Stimulated activated CD8-positive, alpha-beta memory T cell treated with anti-CD3 and anti-CD28 coated beads, Interleukin-2, amount 100 ng/mL, for 48 hours (primary cell): ENCODE results near the gene AFTPH.

ENCODE experiments used
- DNase-seq, 2 donors: peaks; one replicate each; pipeline ENCODE4 v3.0.0-alpha.2; 2020; ENCODE audit warnings: low read depth in 2 of 2

Gene AFTPH, protein sequence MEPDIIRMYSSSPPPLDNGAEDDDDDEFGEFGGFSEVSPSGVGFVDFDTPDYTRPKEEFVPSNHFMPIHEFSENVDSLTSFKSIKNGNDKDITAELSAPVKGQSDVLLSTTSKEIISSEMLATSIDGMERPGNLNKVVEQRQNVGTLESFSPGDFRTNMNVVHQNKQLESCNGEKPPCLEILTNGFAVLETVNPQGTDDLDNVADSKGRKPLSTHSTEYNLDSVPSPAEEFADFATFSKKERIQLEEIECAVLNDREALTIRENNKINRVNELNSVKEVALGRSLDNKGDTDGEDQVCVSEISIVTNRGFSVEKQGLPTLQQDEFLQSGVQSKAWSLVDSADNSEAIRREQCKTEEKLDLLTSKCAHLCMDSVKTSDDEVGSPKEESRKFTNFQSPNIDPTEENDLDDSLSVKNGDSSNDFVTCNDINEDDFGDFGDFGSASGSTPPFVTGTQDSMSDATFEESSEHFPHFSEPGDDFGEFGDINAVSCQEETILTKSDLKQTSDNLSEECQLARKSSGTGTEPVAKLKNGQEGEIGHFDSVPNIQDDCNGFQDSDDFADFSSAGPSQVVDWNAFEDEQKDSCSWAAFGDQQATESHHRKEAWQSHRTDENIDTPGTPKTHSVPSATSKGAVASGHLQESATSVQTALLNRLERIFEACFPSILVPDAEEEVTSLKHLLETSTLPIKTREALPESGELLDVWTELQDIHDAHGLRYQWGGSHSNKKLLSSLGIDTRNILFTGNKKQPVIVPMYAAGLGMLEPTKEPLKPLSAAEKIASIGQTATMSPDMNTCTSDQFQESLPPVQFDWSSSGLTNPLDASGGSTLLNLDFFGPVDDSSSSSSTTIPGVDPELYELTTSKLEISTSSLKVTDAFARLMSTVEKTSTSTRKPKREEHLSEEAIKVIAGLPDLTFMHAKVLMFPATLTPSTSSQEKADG

DNA sequence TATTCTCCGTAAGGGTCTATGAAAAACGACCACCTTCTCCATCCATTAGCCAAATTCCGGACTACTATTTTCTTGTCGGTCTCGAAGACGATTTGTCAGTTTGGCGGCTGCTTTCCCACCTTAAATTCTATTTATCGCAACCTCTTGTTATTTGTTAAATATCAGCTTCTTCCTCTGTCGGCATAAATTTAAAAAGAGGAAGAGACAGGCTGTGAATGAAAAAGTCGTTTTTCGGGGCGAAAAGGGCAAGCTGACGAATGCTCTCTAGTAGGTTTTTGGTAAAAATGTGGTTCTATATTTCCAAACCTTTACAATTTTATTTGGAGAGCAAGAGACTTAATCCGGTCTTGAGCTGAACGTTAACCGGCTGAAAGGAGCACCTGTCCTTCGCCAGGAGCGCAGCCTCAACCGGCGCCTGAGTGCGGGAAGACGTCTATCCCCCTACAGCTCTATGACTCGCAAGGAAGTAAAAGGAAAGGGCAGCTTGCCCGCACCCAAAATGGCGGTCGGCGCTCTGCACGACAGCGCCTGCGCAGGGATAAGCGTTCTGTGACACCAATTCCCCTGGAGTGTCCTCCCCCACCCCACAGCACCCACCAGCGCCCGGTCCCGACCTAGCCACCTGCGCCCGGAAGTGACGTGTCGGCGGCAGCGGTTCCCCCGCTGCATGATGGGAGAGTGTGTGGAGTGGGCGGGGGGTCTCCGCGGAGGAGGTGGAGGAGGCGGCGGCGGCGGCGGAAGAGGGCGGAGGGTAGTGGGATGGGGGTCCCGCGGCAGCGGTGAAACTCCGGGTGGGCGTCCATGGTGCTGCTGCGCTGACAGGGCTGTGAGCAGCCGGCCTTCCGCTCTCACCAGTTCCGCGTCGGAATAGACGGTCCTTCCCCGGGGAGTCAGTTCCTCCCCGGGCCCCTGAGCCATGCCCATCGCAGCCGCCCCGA is at the start of gene AFTPH:
Gene AFTPH (plus strand): TSS at position 663 of the 938 bp plus-strand sequence. CDS start 27,147 bp downstream, outside the sequence.
- peak; percentile 98 to 99 for DNase-seq

DNA sequence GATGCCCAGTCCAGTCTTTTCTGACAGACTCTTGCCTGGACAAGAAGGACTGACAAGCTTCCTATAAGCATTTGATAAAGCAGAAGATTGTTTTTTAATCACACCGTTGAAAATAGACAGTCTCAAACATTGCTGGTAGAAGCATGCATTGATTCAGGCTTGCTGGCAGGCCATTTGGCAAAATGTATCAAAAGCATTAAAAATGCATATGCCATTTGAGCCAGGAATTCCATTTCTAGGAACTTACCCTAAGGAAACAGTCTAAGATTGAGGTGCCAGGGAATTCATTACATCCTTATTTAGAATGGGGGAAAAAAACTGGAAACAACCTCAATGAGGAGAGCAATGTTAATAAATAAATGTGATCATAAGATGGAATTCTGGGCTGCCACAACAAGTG is 49.5 kb upstream of the AFTPH start:
- DNase-seq: no peak

DNA sequence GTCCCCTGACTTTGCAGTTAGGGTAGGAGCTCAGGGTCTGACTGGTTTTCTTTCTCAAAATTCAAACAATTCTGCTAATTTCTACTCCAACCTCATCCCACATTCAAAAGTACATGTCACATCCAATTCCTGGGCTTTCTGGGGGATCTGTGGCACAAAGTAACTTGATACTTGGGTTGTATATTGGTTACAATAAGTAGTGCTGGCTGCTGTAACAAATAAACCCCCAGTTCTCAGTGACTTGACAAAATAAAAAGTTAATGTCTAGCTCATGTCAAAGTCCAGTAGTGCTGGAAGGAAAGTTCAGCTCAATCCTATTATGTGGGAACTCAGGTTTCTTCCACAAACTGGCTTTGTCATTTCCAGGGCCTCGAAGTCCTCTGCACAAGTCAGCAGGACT is 47.1 kb upstream of the AFTPH start:
- DNase-seq: no peak

DNA sequence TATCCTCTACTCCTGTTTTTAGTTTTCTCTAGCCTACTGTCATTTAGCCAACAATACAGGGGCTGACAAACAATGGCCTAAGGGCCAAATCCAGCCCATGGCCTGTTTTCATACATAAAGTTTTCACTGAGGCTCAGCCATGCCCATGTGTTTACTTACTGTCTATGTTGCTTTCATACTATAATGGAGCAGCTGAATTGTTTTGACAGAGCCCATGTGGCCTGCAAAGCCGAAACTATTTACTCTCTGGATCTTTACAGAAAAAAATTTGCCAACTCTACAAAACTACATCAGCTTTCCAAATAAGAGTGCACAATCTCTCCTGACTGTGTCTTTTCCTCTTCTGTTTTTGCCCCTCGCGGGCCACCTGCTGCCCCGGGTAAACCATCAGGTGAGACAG is 46.1 kb upstream of the AFTPH start:
- no peak for DNase-seq

DNA sequence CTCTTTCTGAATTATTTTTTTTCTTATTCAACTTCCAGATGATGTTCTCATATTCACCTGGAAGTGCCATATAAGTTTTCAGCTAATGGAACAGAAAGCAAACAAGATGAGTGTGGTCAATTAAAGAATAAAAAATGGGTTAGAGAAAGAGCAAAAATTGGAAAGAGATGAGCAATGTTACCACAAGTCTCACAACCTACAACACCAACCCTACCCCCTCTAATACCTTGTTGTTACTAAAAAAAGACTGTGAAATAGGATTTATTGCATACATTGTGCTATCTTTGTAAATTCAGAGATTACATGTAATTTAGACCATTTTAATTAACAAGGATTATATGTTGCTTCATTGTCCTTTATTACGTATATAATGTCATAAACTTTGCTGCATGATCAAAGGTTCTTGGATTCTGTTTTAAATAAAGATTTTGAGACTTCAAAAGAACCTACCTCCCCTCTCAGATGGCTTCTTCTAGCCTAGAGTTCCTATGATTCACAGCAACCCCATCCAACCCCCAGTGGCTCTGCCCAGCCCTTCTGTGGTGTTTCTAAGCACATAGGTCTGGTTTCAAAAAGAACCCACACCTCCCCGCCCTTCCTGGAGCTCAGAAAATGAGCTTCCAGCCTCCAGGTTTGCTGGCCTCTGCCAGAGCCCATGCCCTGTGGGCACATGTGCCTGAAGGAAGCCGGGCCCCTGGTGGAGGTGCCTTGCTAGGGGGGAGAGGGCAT is 45.5 kb upstream of the AFTPH start:
- DNase-seq: peak in 1 of 2 donors; percentile 9

DNA sequence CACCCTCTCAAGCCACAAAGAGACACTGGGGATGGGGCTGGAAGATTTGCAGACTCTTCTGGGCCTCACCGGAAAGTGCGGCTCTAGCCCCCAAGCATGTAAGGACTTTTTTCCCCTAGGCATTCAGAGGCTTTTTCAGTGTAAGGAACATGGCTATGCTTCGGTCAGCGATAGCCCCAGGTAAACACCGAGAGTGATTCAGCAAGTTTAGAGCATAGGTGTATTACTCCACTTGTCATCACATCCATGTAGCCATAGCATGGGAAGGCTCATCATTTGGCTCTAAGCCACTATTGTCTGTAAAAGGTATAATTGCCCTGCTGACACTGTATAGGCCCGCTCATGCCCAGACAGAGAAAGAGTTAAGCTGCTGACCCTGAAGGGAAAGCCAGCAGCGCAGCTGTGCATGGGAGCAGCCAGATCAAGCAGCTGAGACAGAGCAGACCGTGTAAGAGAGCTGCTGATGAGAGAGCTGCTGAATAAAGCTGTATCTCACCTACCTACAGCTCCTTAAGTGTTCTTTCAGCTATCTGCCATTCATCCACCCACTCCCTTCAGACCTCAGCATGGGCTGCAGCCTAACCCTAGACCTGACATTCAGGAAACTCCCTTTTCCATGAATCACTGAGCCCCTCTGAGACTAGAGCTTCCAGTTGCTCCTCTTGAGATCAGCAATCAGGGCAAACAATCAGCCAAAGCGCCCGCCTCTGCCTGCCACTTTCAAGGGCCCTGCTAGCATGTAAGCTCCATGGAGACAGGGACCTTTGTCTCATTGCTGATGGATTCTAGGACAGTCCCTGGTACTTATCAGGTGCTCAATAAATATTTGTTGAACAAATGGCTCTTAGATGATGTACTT is 44.6 kb upstream of the AFTPH start:
- no peak for DNase-seq

DNA sequence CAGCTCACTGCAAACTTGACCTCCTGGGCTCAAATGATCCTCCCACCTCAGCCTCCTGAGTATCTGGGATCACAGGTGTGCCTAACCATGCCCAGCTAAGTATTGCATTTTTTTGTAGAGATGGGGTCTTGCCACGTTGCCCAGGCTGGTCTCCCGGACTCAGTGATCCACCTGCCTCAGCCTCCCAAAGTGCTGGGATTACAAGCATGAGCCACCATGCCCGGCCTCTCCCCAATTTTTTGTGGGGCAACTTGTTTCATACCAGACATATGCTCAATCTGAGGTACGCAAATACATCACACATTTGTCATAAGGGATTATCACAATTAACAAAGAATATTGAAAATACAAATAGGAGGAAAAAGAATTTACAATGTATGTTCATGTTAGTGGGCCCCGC is 42.5 kb upstream of the AFTPH start:
- no peak for DNase-seq

DNA sequence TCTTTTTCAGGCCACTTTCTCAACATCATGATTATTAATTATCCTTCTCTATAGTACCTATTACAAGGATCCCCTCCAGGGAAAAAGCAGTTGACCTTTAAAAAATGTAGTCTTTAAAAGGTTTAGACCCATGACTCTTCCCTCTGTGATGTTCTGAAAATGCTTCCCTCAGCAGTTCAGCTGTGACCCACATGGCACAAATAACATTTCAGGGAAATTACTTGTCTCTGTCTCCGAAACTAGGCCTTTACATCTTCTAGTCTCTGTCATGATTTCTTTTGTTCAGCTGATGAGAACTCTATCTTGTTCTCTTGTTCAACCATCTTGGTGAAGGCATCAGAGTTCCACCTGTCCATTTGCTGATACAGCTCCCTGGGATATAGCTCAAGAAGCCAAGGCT is 41.9 kb upstream of the AFTPH start:
- no peak for DNase-seq

DNA sequence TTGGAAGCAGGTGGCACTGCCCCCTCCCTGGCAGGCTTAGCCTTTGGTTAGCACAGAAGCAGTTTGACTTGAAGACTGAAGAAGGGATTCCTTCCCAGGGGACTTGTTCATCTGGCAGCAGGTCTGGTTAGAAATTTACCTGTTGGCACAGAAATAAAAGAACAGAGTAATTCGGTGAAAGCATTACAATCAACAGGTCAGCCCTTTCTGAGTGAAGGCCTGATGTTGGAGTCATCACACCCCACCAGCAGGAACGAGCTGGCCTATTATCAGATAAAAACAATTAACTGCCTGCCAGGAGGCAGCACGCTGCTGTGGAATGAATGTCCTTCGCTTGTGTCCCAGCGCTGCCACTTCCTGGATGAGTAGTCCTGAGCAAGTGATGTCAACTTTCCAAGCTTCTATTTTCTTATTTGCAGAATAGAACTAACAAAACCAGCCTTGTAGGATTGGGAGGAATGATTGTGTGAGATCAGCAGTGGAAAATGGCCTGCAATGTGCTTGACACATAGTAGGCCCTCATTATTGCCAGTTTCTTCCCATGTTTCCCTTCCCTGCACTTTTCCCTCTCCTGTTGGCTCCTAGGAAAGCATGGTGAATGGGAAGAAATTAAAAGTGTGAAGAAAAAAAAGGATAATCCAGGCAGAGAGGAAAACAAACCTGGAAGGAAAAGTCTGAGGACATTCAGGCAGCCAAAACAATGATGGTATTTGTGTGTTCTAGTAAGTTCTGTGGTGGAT is 41.2 kb upstream of the AFTPH start:
- DNase-seq: no peak

DNA sequence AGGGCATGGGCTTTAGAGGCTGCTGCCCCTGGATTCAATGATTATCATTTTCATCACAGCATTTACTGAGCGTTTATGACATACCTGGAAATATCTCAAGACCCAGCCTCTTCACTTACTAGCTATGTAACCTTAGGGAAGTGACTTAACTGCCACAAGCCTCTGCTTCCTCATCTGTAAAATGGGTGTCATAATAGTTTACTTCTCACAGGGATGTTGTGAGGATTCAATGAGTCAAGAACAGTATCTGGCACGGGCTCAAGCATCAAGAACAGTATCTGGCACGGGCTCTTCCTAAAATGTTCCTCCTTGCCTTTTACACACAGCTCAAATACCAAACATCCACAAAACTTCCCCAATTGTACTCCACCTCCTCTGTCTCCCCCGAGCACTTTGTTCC is 38.8 kb upstream of the AFTPH start:
- no peak for DNase-seq

DNA sequence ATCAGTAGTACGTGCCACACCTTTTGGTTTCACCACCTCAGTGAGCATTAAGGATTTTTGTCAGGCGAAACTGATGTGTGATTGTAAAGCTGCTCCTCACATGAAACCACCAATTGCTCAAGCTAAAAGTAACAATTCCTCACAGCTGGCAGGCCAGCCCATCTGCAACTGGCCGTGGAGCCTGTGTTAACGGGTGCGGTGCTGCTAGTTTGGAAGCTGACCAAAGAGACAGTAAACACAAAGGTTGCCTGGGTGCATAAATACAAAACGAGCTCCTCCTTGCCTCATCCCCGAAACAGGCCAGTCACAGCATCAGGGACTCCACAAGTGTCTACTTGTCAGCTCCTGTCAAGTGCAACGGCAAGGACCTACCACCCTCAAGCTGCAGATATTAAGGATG is 38.2 kb upstream of the AFTPH start:
- no peak for DNase-seq

DNA sequence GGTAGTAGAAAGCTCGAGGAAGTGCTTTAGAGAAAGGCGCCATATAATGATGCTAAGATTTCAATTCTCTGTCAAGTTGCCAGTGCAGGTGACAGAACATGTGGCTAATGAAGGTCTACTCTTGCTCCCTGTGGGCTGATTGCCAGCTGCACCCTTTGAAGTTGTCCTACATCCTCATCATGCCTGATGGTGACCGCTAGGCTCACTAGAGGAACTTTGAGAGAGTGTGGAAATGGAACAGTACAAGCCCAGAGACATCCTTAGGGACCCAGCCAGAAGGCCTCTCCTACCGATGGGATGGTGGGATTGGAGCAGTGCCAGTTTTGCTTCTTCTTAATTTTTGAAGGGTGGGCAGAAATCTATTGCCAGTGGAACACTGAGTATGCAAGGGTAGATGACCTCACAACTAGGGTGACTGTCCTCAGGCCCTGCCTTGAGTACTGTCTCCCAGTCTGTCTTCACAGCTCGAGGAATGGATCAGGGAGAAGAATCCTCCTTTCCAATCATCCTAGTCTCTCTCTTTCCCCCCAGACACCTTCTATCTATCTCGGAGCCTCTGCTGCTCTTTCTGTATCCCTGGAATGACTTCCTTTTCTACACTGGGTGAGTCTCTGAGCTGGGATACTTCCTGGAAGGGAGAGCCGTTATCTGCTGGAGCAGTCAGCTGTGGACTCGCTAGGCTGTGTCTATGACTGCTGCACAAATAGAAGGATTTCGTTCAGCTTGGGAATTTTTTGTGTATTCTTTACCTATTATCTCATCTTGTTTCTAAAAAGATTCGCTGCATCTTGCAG is 36.7 kb upstream of the AFTPH start:
- DNase-seq: no peak

DNA sequence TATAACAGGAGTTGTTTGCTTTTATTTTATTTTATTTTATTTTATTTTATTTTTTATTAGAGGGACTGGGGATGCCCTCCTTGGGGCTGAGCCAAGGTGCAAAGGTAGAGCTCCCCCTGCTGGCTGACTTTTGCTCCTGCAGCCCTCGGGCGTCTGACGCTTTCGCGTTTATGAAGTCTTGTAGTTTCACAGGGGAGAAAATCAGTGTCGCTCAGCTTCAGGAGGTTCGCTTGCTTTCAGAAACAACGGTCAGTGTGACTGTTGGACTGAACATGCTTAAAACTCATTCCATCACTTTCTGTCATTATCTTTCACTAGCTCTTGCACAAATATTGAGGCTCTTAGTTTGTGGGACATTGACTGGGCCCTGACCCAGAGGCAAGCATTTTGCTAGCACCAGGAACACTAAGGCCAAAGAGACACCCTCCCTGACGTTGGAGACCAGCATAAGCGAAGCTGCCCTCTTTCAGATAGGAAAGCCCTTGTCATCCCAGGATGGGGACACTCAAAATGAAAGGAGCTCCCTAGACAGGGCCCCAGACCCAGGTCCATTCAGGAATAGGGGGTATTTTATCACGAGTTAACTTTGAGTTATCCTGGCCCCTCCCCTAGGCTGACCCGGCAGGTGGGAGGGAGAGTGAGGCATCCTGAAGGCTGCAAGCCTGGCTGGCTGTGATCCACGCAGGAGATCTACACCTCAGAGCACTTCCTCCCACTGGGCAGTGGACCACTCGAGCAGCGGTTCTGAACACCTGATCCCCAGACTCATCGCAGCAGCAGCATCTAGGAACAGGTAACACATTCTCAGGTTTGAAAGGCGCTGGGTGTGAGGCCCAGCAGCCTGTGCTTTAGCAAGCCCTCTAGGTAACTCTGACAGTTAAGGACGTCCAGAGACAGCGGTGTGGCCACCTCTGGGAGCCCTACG is 35.8 kb upstream of the AFTPH start:
- DNase-seq: peak; percentile 51 to 75

DNA sequence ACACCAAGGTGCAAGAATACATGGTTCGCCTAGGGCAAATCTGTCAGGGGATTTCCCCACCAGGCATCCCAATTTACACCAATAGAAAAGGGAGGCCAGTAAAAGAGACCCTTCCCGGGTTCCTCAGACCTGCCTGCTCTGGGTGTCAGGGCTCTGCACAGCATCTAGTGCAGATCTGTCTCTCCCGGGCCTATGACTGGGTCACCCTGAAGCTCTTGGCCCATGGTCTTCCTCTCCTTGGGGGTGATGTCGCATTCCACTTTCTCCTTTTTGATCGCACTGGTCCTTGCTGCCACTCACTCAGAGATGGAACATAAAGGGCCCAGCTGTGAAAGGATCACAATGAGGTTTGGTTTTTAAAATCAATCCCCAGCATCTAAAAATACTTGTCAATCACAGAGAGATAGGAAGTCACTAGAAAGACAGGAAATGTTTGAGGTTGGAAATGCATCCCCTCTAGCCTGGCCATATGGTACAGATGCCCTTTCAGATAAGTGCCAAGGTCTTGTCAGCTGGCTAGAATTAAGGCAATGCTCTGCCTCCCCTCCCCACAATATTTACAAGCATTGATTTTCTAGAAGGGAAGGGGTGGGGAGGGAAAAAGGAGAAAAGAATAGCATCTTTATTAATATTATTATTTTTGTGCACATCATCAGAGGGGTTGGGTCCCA is 34.9 kb upstream of the AFTPH start:
- DNase-seq: no peak

DNA sequence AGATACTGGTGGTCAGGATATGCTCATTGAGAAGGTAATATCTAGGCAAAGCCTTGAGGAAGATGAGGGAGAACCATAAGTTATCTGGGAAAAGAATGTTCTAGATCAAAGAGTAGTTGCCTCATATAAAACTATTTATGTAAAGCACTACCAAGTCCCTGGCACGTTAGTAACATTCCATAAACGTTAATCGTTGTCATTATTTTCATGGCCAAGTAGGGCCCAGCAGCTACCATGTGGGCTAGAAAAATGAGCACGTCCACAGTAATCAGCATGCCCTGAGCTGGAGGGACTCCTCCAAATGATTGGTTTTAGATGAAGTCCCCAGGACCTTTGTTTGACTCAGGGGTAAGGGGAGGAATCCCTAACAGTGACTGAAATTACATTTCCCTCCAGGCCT is 32.7 kb upstream of the AFTPH start:
- no peak for DNase-seq

DNA sequence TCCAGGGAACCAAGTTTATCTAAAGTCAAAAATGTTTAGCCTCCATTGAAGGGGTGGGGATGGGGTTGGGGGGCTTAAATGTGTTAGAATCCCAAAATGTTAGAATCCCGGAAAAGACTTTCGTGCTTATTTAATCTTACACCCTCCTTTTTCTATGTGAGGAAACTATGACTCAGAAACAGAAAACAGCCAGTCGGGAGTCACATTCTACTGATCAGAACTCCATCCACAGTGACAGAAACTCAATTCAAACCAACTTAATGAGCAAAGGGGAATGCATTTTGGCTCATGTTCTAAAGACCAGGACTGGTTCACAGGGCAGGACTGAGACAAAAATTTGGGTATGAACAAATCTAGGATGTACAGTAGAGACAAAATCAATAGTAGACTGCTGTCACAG is 31.9 kb upstream of the AFTPH start:
- DNase-seq: no peak

DNA sequence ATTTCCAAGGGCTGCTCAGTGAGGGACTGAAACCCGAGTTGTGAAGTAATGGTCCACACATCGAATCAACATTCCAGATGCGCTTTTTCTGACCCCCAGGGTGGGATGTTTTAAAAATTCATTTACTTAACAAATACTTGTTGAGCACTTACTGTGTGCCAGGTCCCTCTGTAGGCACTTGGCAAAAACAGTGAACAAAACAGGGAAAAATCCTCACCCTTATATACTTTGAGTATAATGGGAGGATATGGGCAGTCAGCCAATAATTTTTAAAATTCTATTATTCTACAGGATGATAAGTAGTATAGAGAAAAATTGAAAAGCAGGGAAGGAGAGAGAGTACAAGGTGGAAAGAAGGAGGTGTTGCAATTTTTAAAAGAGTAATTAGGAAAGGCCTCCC is 31.3 kb upstream of the AFTPH start:
- no peak for DNase-seq
